IMR-90 (cell line): ENCODE data around the gene LTBP2. TPM values are rescaled to one million over a fixed set of nuclear protein-coding genes. Genes with fewer than 3 reads are reported as not detected.

Experiments
- ATAC-seq: fragments of 200-7000 bp; cut with Tn5 transposase; 2 replicates; pipeline ENCODE4 v1.9.1; 2020; ENCODE audit warnings: low read depth, mild to moderate bottlenecking, moderate library complexity
- BruUV-seq: library from RNA; stranded (reverse); fragments of 400-500 nt; replicated peaks from 2 replicates; lab custom pipeline; 2021; lab: Mats Ljungman, UMichigan
- CTCF ChIA-PET: fragments of 300-600 bp; formaldehyde crosslinking; extraction: SDS; loops from one replicate; lab custom pipeline; 2021; ENCODE audit warnings: antibody characterized with exemption; lab: Yijun Ruan, JAX
- POLR2A ChIA-PET: fragments of 300-600 bp; sonication (Branson Sonifier 250); formaldehyde crosslinking; loops from one replicate; lab custom pipeline; 2022; ENCODE audit warnings: antibody characterized with exemption; ENCODE audit not compliant: unreplicated experiment; lab: Charles Lee
- DNase-seq: peaks from one replicate; pipeline ENCODE4 v3.0.0; 2013
- H2AFZ ChIP-seq: replicated peaks from 2 replicates; pipeline ENCODE3; 2013; ENCODE audit warnings: low read length, mild to moderate bottlenecking; ENCODE audit not compliant: poor library complexity
- H2AK5ac ChIP-seq: 2 replicates; pipeline ENCODE4 v1.6.1; 2013; ENCODE audit warnings: low read depth, low read length, inconsistent platforms
- H2AK9ac ChIP-seq: replicated peaks from 2 replicates; pipeline ENCODE3; 2013; ENCODE audit warnings: mild to moderate bottlenecking, low read depth, low read length, moderate library complexity; ENCODE audit not compliant: poor library complexity
- H2BK120ac ChIP-seq: 2 replicates; pipeline ENCODE4 v1.6.1; 2013; ENCODE audit warnings: low read depth, low read length, inconsistent platforms
- H2BK15ac ChIP-seq: 3 replicates; pipeline ENCODE4 v1.6.1; 2013; ENCODE audit warnings: low read depth, low read length, inconsistent platforms
- H2BK20ac ChIP-seq: 2 replicates; pipeline ENCODE4 v1.6.1; 2013; ENCODE audit warnings: low read depth, mild to moderate bottlenecking, inconsistent platforms, low read length, moderate library complexity
- H2BK5ac ChIP-seq: 2 replicates; pipeline ENCODE4 v1.6.1; 2013; ENCODE audit warnings: mild to moderate bottlenecking, low read depth, low read length, inconsistent platforms; ENCODE audit not compliant: poor library complexity, severe bottlenecking
- H3K14ac ChIP-seq: replicated peaks from 2 replicates; pipeline ENCODE4 v1.6.1; 2013; ENCODE audit warnings: low read depth, low read length, inconsistent platforms
- H3K18ac ChIP-seq: 2 replicates; pipeline ENCODE4 v1.6.1; 2013; ENCODE audit warnings: low read depth, low read length, control low read depth
- H3K23ac ChIP-seq: 2 replicates; pipeline ENCODE4 v1.6.1; 2013; ENCODE audit warnings: low read depth, low read length, inconsistent platforms
- H3K27ac ChIP-seq: 2 replicates; pipeline ENCODE4 v1.5.1; 2013; ENCODE audit warnings: mild to moderate bottlenecking, control low read depth, low read length; ENCODE audit not compliant: insufficient read depth
- H3K27me3 ChIP-seq: 2 replicates; pipeline ENCODE4 v1.6.1; 2013; ENCODE audit warnings: low read length; ENCODE audit not compliant: control insufficient read depth, insufficient read depth
- H3K36me3 ChIP-seq: 2 replicates; pipeline ENCODE4 v1.6.1; 2013; ENCODE audit warnings: low read length, mixed read lengths; ENCODE audit not compliant: control insufficient read depth, insufficient read depth
- H3K4ac ChIP-seq: 2 replicates; pipeline ENCODE4 v1.6.1; 2013; ENCODE audit warnings: low read depth, low read length, inconsistent platforms
- H3K4me1 ChIP-seq: 2 replicates; pipeline ENCODE4 v1.6.1; 2013; ENCODE audit warnings: low read length, mixed read lengths; ENCODE audit not compliant: control insufficient read depth, insufficient read depth
- H3K4me2 ChIP-seq: 2 replicates; pipeline ENCODE4 v1.6.1; 2013; ENCODE audit warnings: low read depth, mild to moderate bottlenecking, control low read depth, low read length, moderate library complexity
- H3K4me3 ChIP-seq: 2 replicates; pipeline ENCODE4 v1.5.1; 2013; ENCODE audit warnings: low read depth, mild to moderate bottlenecking, control low read depth, low read length, moderate library complexity; ENCODE audit not compliant: insufficient read depth
- H3K56ac ChIP-seq: 2 replicates; pipeline ENCODE4 v1.6.1; 2013; ENCODE audit warnings: low read length, inconsistent platforms; ENCODE audit not compliant: insufficient read depth; ENCODE audit errors: extremely low read depth
- H3K79me1 ChIP-seq, 2 experiments: 2 replicates each; pipeline ENCODE4 v1.6.1; 2013; ENCODE audit warnings: low read length in 2 of 2, inconsistent platforms in 1 of 2, low read depth in 1 of 2
- H3K9ac ChIP-seq: 2 replicates; pipeline ENCODE4 v1.6.1; 2013; ENCODE audit warnings: low read depth, low read length, control low read depth
- H3K9me1 ChIP-seq: 2 replicates; pipeline ENCODE4 v1.6.1; 2013; ENCODE audit warnings: low read length, inconsistent platforms; ENCODE audit not compliant: insufficient read depth
- H3K9me3 ChIP-seq: 2 replicates; pipeline ENCODE4 v1.6.1; 2013; ENCODE audit warnings: low read length; ENCODE audit not compliant: control insufficient read depth, insufficient read depth
- H4K20me1 ChIP-seq: 2 replicates; pipeline ENCODE4 v1.6.1; 2013; ENCODE audit warnings: low read length, inconsistent platforms; ENCODE audit not compliant: insufficient read depth
- H4K5ac ChIP-seq: 2 replicates; pipeline ENCODE4 v1.6.1; 2013; ENCODE audit warnings: mild to moderate bottlenecking, low read depth, low read length, control low read depth
- H4K8ac ChIP-seq, 2 experiments: 2 replicates each; pipeline ENCODE4 v1.6.1; 2013; ENCODE audit warnings: low read depth in 2 of 2, low read length in 2 of 2, control low read depth in 1 of 2, inconsistent platforms in 1 of 2
- H4K91ac ChIP-seq: 2 replicates; pipeline ENCODE4 v1.6.1; 2013; ENCODE audit warnings: low read depth, low read length, inconsistent platforms; ENCODE audit not compliant: insufficient read depth
- FOS ChIP-seq: fragments of 150-350 bp; IDR thresholded peaks from 2 replicates; pipeline ENCODE4 v1.6.1; 2016; ENCODE audit warnings: low read depth, low read length
- MAFK ChIP-seq: IDR thresholded peaks from 2 replicates; pipeline ENCODE4 v1.6.1; 2012; ENCODE audit warnings: low read depth, low read length, improper control_type of control experiment
- MAZ ChIP-seq: IDR thresholded peaks from 2 replicates; pipeline ENCODE4 v1.6.1; 2012; ENCODE audit warnings: low read depth, mild to moderate bottlenecking, low read length, improper control_type of control experiment, moderate library complexity, borderline replicate concordance
- WGBS, 2 experiments: methylation state at CpG; one replicate each; pipeline versions ENCODE4 v1.1.5 to v1.1.7; 2013; ENCODE audit warnings: missing lambda C conversion rate in 2 of 2; ENCODE audit not compliant: insufficient read length in 1 of 2; ENCODE audit errors: extremely low coverage in 2 of 2; 5-methylcytosine and 5-hydroxymethylcytosine counted together
- dilution Hi-C: fragments of 300-500 bp; cut with HindIII; formaldehyde crosslinking; loops from one replicate; pipeline ENCODE4 v1.14.3; 2018; ENCODE audit warnings: low sequenced_read_pairs; ENCODE audit not compliant: unreplicated experiment
- in situ Hi-C: fragments of 300-500 bp; cut with MboI; formaldehyde crosslinking; loops from 3 replicates; pipeline ENCODE4 v1.14.3; 2019; ENCODE audit warnings: low sequenced_read_pairs, inconsistent platforms, mixed read lengths
- intact Hi-C: fragments of 100-400 bp; cut with micrococcal nuclease; formaldehyde crosslinking; loops from 2 replicates; pipeline ENCODE4 v1.10.0; 2022
- polyA plus RNA-seq, 3 experiments: library from polyadenylated mRNA; depleted of rRNA; stranded (reverse); fragments of >200 nt; gene quantifications; 2 replicates each; pipeline ENCODE4 v1.2.3, GENCODE V29; 2012; ENCODE audit warnings: low replicate concordance in 1 of 3
- total RNA-seq: library from RNA; depleted of rRNA; stranded (reverse); fragments of >200 nt; gene quantifications from 2 replicates; pipeline ENCODE4 v1.2.3, GENCODE V29; 2012

Gene LTBP2
- total and polyA plus RNA-seq, 2 of the 4 experiments (the other 2 are of a cell fraction): 23.8 to 79.3 TPM

DNA sequence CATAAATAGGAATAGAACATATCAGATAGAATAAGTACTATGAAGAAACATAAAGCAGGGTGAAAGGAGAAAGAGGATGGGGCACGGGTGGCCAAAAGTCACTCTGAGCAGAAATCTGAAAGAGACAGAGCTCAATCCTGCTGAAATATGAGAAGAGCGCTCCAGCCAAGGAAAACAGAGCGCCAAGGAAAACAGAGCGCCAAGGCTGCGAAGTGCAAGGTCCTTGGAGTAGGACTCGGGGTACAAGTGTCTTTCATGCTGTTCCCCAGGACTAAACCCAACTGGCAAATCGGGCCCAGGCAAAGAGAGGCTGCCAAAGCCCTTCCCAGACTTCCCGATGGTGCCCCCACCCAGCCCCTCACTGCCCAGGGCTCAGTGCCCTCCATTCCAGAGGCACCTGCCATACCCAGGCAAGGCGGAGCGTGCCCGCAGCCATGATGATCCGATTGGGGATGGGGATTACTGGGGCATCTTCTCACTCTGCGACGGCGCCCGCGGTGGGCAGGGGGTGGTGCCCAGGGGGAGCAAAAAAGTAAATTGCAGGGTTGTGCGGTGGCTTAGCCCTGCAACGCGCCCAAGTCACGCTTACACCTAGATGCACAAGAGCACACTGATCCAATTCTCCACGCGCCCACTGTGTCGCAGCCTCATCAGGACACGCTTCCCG is 1.7 kb downstream of the LTBP2 start:
- peak overlapping the region; percentile 92 for H2AFZ ChIP-seq
- peak overlapping the region; percentile 59; the same call in 1 of the 2 replicates for H2BK120ac ChIP-seq
- H3K27ac ChIP-seq: no peak overlapping the region; the same call in none of the 2 replicates
- H3K4me2 ChIP-seq: peak overlapping the region; percentile 83
- H3K14ac ChIP-seq: peak overlapping the region; percentile 70
- peaks cover 11% of the 10 kb centered on the region; the same call in 1 of the 2 replicates for H4K20me1 ChIP-seq
- H3K23ac ChIP-seq: peak overlapping the region; percentile 86
- 31% methylated on average over 5 of the region's 26 CpGs; no CpG with 5 or more reads in 1 of the 2 experiments for WGBS, 2 experiments
- no peak for TF ChIP-seq FOS
- no peak for TF ChIP-seq MAFK
- no peak for TF ChIP-seq MAZ
- DNase-seq (no peak), ATAC-seq (no peak)
- in situ Hi-C loops: no loop called here
- H3K9me3 ChIP-seq: no peaks in the 10 kb centered on the region
- H2BK20ac ChIP-seq: peak overlapping the region; percentile 56; the same call in 1 of the 2 replicates
- no peak overlapping the region for H3K56ac ChIP-seq
- POLR2A ChIA-PET: interaction anchor here (0.7 to 2.7 kb wide), 3 partner anchors 9 to 38 kb away, joined by 3 to 9 read pairs (median 3); no protein-coding TSS in a partner anchor
- H4K5ac ChIP-seq: 0 out of 2 replicates have a peak overlapping the region, but pooled peaks have one; percentile 41
- peak overlapping the region; percentile 91; the same call in 1 of the 2 replicates for H3K9ac ChIP-seq
- peak overlapping the region; percentile 87 for H3K4me3 ChIP-seq
- H3K36me3 ChIP-seq: no peaks in the 10 kb centered on the region
- H3K79me1 ChIP-seq: peaks cover 12 to 56% of the 10 kb centered on the region in 2 experiments; a peak in 3 of 4 replicates
- intact Hi-C loops: no loop called here
- no peak overlapping the region for H4K91ac ChIP-seq
- H3K4me1 ChIP-seq: peaks cover 27% of the 10 kb centered on the region
- no peak overlapping the region for H2BK15ac ChIP-seq
- peak overlapping the region; percentile 24; the same call in 1 of the 2 replicates for H2AK5ac ChIP-seq
- H4K8ac ChIP-seq: peak overlapping the region in 1 of 2 experiments; percentile 76; a peak in 1 of 4 replicates
- H2BK5ac ChIP-seq: peak overlapping the region; percentile 2
- peaks cover 17% of the 10 kb centered on the region for H3K9me1 ChIP-seq
- peak overlapping the region; percentile 57 for H2AK9ac ChIP-seq
- CTCF ChIA-PET: interaction anchor here (1.0 to 1.3 kb wide), 2 partner anchors 38 to 139 kb away, joined by 3 to 7 read pairs; no protein-coding TSS in a partner anchor
- no TSS peak for BruUV-seq
- peak overlapping the region; percentile 64 for H3K4ac ChIP-seq
- no peak overlapping the region for H3K18ac ChIP-seq
- H3K27me3 ChIP-seq: no peaks in the 10 kb centered on the region
- dilution Hi-C loops: no loop called here
